Naive B cell (primary cell): ENCODE measurements around the gene DLD. TPM values are rescaled to one million over a fixed set of nuclear protein-coding genes. Genes with fewer than 3 reads are reported as not detected.
"Not testable (repeated sequence)": the region's sequence is repeated elsewhere in the genome, so short reads cannot be mapped to it uniquely, and the experiment has no call there.

Source experiments
- ATAC-seq, 2 donors: fragments of 150-1000 bp; cut with Tn5 transposase; 2 replicates each; pipeline ENCODE4 v1.10.0; 2021; ENCODE audit warnings: low read depth in 2 of 2, mild to moderate bottlenecking in 2 of 2, moderate library complexity in 2 of 2
- DNase-seq: peaks from one replicate; pipeline ENCODE4 v3.0.0; 2022
- H3K27ac Mint-ChIP-seq, 6 donors: one replicate each; pipeline ENCODE4 v1.8.0; 2020 to 2022; ENCODE audit warnings: mild to moderate bottlenecking in 6 of 6, mixed read lengths in 6 of 6, moderate library complexity in 5 of 6, inconsistent platforms in 2 of 6
- H3K27me3 Mint-ChIP-seq, 3 donors: one replicate each; pipeline ENCODE4 v1.8.0; 2021 to 2022; ENCODE audit warnings: mixed read lengths in 3 of 3, mild to moderate bottlenecking in 1 of 3
- H3K36me3 Mint-ChIP-seq, 2 donors: one replicate each; pipeline ENCODE4 v1.8.0; 2020 to 2022; ENCODE audit warnings: mixed read lengths in 2 of 2, inconsistent platforms in 1 of 2, mild to moderate bottlenecking in 1 of 2
- H3K4me1 Mint-ChIP-seq, 3 donors: one replicate each; pipeline ENCODE4 v1.8.0; 2020 to 2022; ENCODE audit warnings: mixed read lengths in 3 of 3, inconsistent platforms in 1 of 3, mild to moderate bottlenecking in 1 of 3, moderate library complexity in 1 of 3
- H3K4me3 Mint-ChIP-seq, 8 donors: one replicate each; pipeline ENCODE4 v1.8.0; 2020 to 2022; ENCODE audit warnings: mild to moderate bottlenecking in 8 of 8, mixed read lengths in 8 of 8, moderate library complexity in 8 of 8, inconsistent platforms in 2 of 8
- H3K9me3 Mint-ChIP-seq, 7 donors: one replicate each; pipeline ENCODE4 v1.8.0; 2020 to 2022; ENCODE audit warnings: mixed read lengths in 7 of 7, mild to moderate bottlenecking in 5 of 7, inconsistent platforms in 2 of 7, moderate library complexity in 1 of 7
- polyA plus RNA-seq, 6 donors: library from polyadenylated mRNA; unstranded; fragments of 300-500 nt; fragmentation: Illumina TruSeq; gene quantifications; one replicate each; pipeline ENCODE4 v1.2.3, GENCODE V29; 2021; ENCODE audit warnings: low read depth in 6 of 6

Gene DLD
- polyA plus RNA-seq, 6 donors from 2014 or later, result 35.3 to 49.5 (median 42.9) TPM

GRCh38 chr7:107882766-107883165 is 8.2 kb upstream of the DLD start:
- Mint-ChIP-seq H3K27ac (peak overlapping the region in 1 of 6 donors; percentile 30), H3K36me3 (no peaks in the 10 kb centered on the region), H3K27me3 (peaks cover 32 to 35% (median 34%) of the 10 kb centered on the region in 3 donors), H3K4me3 (no peak overlapping the region), H3K4me1 (no peaks in the 10 kb centered on the region), H3K9me3 (no peaks in the 10 kb centered on the region)
- no peak for DNase-seq
- no peak for ATAC-seq

- DNase-seq (no peak), ATAC-seq (no peak)
- no peaks in the 10 kb centered on the region for H3K36me3 Mint-ChIP-seq
- H3K27me3 Mint-ChIP-seq, result peaks cover 31 to 35% (median 34%) of the 10 kb centered on the region in 3 donors
- no peaks in the 10 kb centered on the region for H3K4me1 Mint-ChIP-seq
- H3K4me3 Mint-ChIP-seq, result no peak overlapping the region
- H3K9me3 Mint-ChIP-seq, result no peaks in the 10 kb centered on the region
- H3K27ac Mint-ChIP-seq, result no peak overlapping the region
Measured at GRCh38 chr7:107884066-107884818, 6.7 kb upstream of the DLD start.

GRCh38 chr7:107887827-107888226 is 3.2 kb upstream of the DLD start:
- Mint-ChIP-seq H3K27me3 (peaks cover 16 to 20% (median 20%) of the 10 kb centered on the region in 3 donors), H3K4me1 (peaks cover 14 to 20% (median 14%) of the 10 kb centered on the region in 3 donors)
- ATAC-seq, DNase-seq, H3K27ac Mint-ChIP-seq, H3K4me3 Mint-ChIP-seq, H3K9me3 Mint-ChIP-seq, H3K36me3 Mint-ChIP-seq: not testable (repeated sequence)

- Mint-ChIP-seq H3K27ac (peak overlapping the region in 4 of 6 donors; percentile 98 to 100 (median 99)), H3K9me3 (no peaks in the 10 kb centered on the region), H3K4me3 (peak overlapping the region in 7 of 8 donors; percentile 12 to 100 (median 98)), H3K36me3 (peaks cover 0 to 7% of the 10 kb centered on the region in 2 donors), H3K27me3 (peaks cover 4 to 9% (median 7%) of the 10 kb centered on the region in 3 donors), H3K4me1 (peaks cover 21 to 37% (median 32%) of the 10 kb centered on the region in 3 donors)
- ATAC-seq (no peak), DNase-seq (no peak)
Measured at GRCh38 chr7:107889992-107890391, 991 bp upstream of the DLD start.

GRCh38 chr7:107890493-107890961 is 456 bp upstream of the DLD start:
- Mint-ChIP-seq H3K9me3 (no peaks in the 10 kb centered on the region), H3K27me3 (peaks cover 2 to 4% (median 4%) of the 10 kb centered on the region in 3 donors), H3K4me3 (peak overlapping the region; percentile 93 to 100 (median 98)), H3K27ac (peak overlapping the region; percentile 98 to 100 (median 99)), H3K4me1 (peaks cover 26 to 41% (median 37%) of the 10 kb centered on the region in 3 donors), H3K36me3 (peaks cover 0 to 7% of the 10 kb centered on the region in 2 donors)
- DNase-seq (no peak), ATAC-seq (no peak)

GRCh38 chr7:107891636-107892366 is 818 bp downstream of the DLD start:
- peaks cover 0 to 15% of the 10 kb centered on the region in 2 donors for H3K36me3 Mint-ChIP-seq
- no peaks in the 10 kb centered on the region for H3K27me3 Mint-ChIP-seq
- no peaks in the 10 kb centered on the region for H3K9me3 Mint-ChIP-seq
- peak overlapping the region; percentile 93 to 100 (median 98) for H3K4me3 Mint-ChIP-seq
- H3K27ac Mint-ChIP-seq, result peak overlapping the region; percentile 98 to 100 (median 99)
- DNase-seq (no peak), ATAC-seq (peak; percentile 24 to 31)
- peaks cover 34 to 50% (median 50%) of the 10 kb centered on the region in 3 donors for H3K4me1 Mint-ChIP-seq

GRCh38 chr7:107892367-107892741 is 1.4 kb downstream of the DLD start:
- Mint-ChIP-seq H3K27ac (peak overlapping the region in 4 of 6 donors; percentile 99 to 100 (median 99)), H3K4me1 (peaks cover 38 to 56% (median 55%) of the 10 kb centered on the region in 3 donors), H3K36me3 (peaks cover 0 to 15% of the 10 kb centered on the region in 2 donors), H3K4me3 (peak overlapping the region; percentile 93 to 100 (median 98))
- DNase-seq, ATAC-seq, H3K9me3 Mint-ChIP-seq, H3K27me3 Mint-ChIP-seq: not testable (repeated sequence)

- peak; percentile 6 for DNase-seq
- peaks cover 0 to 8% of the 10 kb centered on the region in 2 donors for H3K36me3 Mint-ChIP-seq
- peak overlapping the region in 5 of 8 donors; percentile 26 to 72 (median 51) for H3K4me3 Mint-ChIP-seq
- no peaks in the 10 kb centered on the region for H3K9me3 Mint-ChIP-seq
- peak; percentile 65 to 70 for ATAC-seq
- no peaks in the 10 kb centered on the region for H3K27me3 Mint-ChIP-seq
- H3K27ac Mint-ChIP-seq, result peak overlapping the region; percentile 11 to 91 (median 74)
- peaks cover 34 to 53% (median 49%) of the 10 kb centered on the region in 3 donors for H3K4me1 Mint-ChIP-seq
Measured at GRCh38 chr7:107898997-107899594, 8.1 kb downstream of the DLD start.

GRCh38 chr7:107900496-107901015 is 9.6 kb downstream of the DLD start:
- no peak for ATAC-seq
- Mint-ChIP-seq H3K27ac (peak overlapping the region in 2 of 6 donors; percentile 57 to 72), H3K27me3 (no peaks in the 10 kb centered on the region), H3K36me3 (peaks cover 5 to 8% of the 10 kb centered on the region in 2 donors), H3K4me3 (no peak overlapping the region), H3K4me1 (peaks cover 29 to 40% (median 38%) of the 10 kb centered on the region in 3 donors), H3K9me3 (no peaks in the 10 kb centered on the region)
- DNase-seq, result no peak

GRCh38 chr7:107902381-107902780 is 11.4 kb downstream of the DLD start:
- H3K27me3 Mint-ChIP-seq, result no peaks in the 10 kb centered on the region
- H3K4me3 Mint-ChIP-seq, result no peak overlapping the region
- DNase-seq, result no peak
- no peak overlapping the region for H3K27ac Mint-ChIP-seq
- peaks cover 17 to 24% (median 22%) of the 10 kb centered on the region in 3 donors for H3K4me1 Mint-ChIP-seq
- H3K9me3 Mint-ChIP-seq, result no peaks in the 10 kb centered on the region
- ATAC-seq, result no peak
- peaks cover 11 to 17% of the 10 kb centered on the region in 2 donors for H3K36me3 Mint-ChIP-seq

- peaks cover 0 to 5% (median 4%) of the 10 kb centered on the region in 7 donors for H3K9me3 Mint-ChIP-seq
- no peak overlapping the region for H3K27ac Mint-ChIP-seq
- no peaks in the 10 kb centered on the region for H3K4me1 Mint-ChIP-seq
- no peaks in the 10 kb centered on the region for H3K27me3 Mint-ChIP-seq
- DNase-seq, result no peak
- no peak overlapping the region for H3K4me3 Mint-ChIP-seq
- H3K36me3 Mint-ChIP-seq, result peaks cover 51 to 57% of the 10 kb centered on the region in 2 donors
- ATAC-seq, result no peak
Measured at GRCh38 chr7:107907790-107908189, 16.8 kb downstream of the DLD start.

GRCh38 chr7:107909445-107909844 is 18.5 kb downstream of the DLD start:
- H3K36me3 Mint-ChIP-seq, result peaks cover 51 to 64% of the 10 kb centered on the region in 2 donors

GRCh38 chr7:107911981-107912380 is 21.0 kb downstream of the DLD start:
- no peak overlapping the region for H3K4me3 Mint-ChIP-seq
- H3K27ac Mint-ChIP-seq, result peak overlapping the region in 1 of 6 donors; percentile 30
- H3K36me3 Mint-ChIP-seq, result peaks cover 44 to 58% of the 10 kb centered on the region in 2 donors
- no peaks in the 10 kb centered on the region for H3K27me3 Mint-ChIP-seq
- H3K9me3 Mint-ChIP-seq, result peaks cover 0 to 5% (median 4%) of the 10 kb centered on the region in 7 donors
- DNase-seq (no peak), ATAC-seq (no peak)
- H3K4me1 Mint-ChIP-seq, result peaks cover 3 to 7% (median 3%) of the 10 kb centered on the region in 3 donors

More at GRCh38 chr7:107909445-107909844, 18.5 kb downstream of the DLD start:
- H3K9me3 Mint-ChIP-seq, result peaks cover 0 to 5% (median 4%) of the 10 kb centered on the region in 7 donors
- DNase-seq (no peak), ATAC-seq (no peak)
- no peak overlapping the region for H3K4me3 Mint-ChIP-seq
- peaks cover 0 to 7% (median 3%) of the 10 kb centered on the region in 3 donors for H3K4me1 Mint-ChIP-seq
- no peak overlapping the region for H3K27ac Mint-ChIP-seq
- H3K27me3 Mint-ChIP-seq, result no peaks in the 10 kb centered on the region
